IPS-18c (cell line): Measurements from ENCODE around the gene ARAP2.

Experiments
- H3K4me3 ChIP-seq: 2 replicates; pipeline ENCODE4 v1.7.0; 2013; ENCODE audit warnings: low read depth, mild to moderate bottlenecking, low read length, moderate library complexity; ENCODE audit not compliant: insufficient read depth
- H3K9me3 ChIP-seq: one replicate; pipeline ENCODE4 v1.6.1; 2013; ENCODE audit warnings: mild to moderate bottlenecking, low read length, moderate library complexity; ENCODE audit not compliant: control insufficient read depth, insufficient read depth

ARAP2 gene

GRCh38 chr4:36042122-36042970 lies 202.0 kb downstream of the ARAP2 start:
- Histone ChIP-seq H3K9me3 (no peaks in the 10 kb centered on the region), H3K4me3 (no peak overlapping the region)

DNA sequence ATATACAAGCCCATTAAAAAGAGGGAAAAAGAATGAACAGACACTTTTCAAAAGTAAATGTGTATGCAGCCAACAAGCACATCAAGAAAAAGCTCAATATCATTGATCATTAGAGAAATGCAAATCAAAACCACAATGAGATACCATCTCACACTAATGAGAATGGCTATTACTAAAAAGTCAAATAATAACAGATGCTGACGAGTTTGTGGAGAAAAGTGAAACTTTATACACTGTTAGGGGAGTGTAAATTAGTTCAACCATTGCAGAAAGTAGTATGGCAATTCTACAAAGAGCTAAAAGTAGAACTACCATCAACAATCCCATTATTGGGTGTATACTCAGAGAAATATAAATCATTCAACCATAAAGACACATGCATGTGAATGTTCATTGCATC lies 203.0 kb downstream of the ARAP2 start:
- no peaks in the 10 kb centered on the region for H3K9me3 ChIP-seq

DNA sequence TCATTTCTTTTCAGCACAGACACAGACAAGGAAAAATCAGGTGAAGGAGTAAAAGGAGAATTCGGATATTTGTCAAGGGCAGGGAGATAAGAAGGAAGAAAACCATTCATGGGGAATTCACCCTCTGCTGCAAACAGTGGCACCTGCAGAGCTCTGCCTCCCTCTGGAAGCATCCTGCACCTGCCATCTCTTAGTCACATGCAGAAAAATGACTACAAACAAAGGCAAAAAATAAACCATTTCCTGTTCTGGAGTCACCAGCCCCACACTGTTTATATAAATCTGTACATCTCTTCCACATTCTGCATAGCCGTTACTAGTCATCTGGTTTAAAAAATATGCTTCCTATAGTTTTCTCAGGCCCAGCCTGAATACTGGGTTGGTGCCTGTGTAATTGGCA lies 205.3 kb downstream of the ARAP2 start:
- Histone ChIP-seq H3K9me3 (no peaks in the 10 kb centered on the region), H3K4me3 (no peak overlapping the region)

More for the DNA sequence above, 203.0 kb downstream of the ARAP2 start:
- no peak overlapping the region for H3K4me3 ChIP-seq

DNA sequence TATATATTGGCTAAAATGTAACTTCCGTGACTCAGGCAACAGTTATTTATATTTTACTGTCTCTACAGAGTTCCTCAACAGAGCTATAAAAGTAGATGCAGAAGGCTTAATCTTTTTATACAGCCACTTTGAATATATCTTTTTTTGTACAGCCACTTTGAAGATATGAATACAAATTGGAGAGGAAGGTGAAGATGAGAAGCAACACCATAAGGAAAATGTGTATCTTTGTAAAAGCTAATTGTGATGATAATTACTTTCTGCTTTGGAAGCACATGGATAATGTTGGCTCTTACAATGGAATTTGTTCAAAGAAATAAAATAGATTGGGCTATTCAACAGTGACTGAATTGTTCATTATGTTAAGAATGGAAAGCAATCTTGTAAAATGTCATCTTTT lies 205.8 kb downstream of the ARAP2 start:
- no peaks in the 10 kb centered on the region for H3K9me3 ChIP-seq
- no peak overlapping the region for H3K4me3 ChIP-seq

DNA sequence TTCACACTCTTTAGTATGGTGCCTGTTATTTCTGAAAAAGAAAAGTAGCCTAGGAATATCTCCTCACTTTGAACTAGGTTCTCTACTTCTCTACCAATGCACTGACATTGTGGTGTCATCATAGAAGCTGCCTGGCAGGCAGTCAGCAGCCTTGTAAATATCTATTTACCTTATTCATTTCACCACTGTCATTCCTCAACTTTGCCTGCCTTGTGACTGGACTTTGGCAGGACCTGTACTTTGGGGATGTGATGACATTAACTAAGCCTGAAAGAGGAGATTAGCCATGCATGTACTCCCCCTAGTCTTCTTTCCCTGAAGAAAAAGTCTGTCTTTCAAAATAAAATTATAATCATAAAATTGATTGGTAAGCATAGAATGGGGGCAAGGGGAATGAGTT lies 207.2 kb downstream of the ARAP2 start:
- Histone ChIP-seq H3K4me3 (no peak overlapping the region), H3K9me3 (peaks cover 2% of the 10 kb centered on the region)

GRCh38 chr4:36029951-36030350 lies 214.4 kb downstream of the ARAP2 start:
- Histone ChIP-seq H3K9me3 (peaks cover 2% of the 10 kb centered on the region), H3K4me3 (no peak overlapping the region)

GRCh38 chr4:36027203-36027602 lies 217.1 kb downstream of the ARAP2 start:
- no peak overlapping the region for H3K4me3 ChIP-seq

DNA sequence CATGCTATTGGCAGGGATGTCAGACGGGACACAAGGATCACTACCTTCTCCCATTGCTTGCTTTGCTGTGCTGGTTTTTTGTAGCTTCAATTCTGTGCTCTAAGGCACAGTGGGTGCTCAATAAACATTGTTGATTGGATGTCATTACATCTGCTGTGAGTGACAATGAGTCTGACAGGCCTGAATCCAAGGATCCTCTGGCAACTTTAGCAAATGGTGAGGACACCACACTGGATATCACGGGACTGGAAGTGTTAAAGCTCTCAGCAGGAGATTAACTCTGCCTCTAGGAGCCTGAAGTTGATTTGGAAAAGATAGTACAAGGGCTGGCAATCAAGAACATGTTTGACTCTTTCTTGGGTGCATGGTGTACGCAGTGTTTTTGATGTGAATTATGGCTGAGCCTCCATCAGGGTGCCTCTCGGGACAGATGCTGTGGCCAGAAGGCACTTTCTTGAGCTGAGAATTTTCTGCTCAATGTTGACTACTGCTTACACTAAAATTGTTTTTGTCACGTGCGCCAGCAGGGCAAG lies 217.9 kb downstream of the ARAP2 start:
- no peak overlapping the region for H3K4me3 ChIP-seq

More at GRCh38 chr4:36027203-36027602, 217.1 kb downstream of the ARAP2 start:
- H3K9me3 ChIP-seq, result no peaks in the 10 kb centered on the region

DNA sequence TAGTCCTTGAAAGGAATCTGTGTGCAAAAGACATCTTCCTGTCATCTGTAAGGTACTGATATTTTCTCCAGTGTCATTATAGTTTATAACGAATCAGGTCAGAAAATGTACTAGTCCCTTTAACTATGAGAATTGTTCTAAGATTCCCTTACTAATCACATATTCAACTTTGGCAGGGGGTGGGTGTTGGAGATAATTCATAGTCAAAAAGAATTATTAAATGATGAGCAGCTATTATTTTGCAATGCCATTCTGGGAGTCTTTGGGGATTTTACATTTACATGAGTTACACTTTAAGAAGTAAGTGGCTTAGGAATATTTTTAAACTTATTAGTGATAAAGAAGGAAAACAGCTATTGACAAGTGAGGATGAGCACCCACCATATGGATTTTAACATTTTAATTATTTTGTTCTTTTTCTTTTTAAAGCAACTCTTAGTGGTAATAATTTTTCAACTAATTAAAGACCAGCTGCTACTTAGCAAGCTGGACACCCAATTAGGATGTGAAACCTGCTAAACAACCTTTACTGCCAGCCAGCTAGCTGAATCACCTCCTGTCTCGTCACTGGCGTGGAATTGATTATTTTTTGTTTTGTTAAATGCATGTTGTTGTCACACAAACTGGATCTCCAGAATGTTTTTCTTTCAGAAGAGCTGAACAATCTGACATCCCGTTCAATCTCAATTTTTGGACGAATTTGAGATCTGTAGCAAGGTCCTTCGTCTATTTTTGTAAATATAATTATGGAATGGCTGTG lies 219.2 kb downstream of the ARAP2 start:
- Histone ChIP-seq H3K4me3 (no peak overlapping the region), H3K9me3 (no peaks in the 10 kb centered on the region)

More for the DNA sequence above, 217.9 kb downstream of the ARAP2 start:
- H3K9me3 ChIP-seq, result no peaks in the 10 kb centered on the region

DNA sequence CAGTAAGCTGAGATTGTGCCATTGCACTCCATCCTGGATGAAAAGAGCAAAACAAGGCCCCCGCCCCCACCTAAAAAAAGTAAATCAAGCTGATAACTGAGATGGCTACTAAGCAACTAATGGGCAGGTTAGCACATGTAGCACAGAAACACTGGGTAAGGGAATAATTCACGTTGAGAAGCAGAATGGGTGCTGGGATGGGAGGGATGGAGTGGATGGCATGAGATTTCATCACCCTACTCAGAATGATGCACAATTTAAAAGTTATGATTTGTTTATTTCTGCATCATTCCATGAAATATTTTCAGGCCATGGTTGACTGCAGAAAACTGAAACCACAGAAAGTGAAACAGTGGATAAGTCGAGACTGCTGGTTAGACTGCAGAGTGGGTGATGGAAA lies 224.0 kb downstream of the ARAP2 start:
- H3K4me3 ChIP-seq, result no peak overlapping the region
- no peaks in the 10 kb centered on the region for H3K9me3 ChIP-seq
